Esophagus muscularis mucosa (tissue), 4 donors: Measurements from ENCODE around the gene C3orf38.

ENCODE experiments used
- EP300 ChIP-seq: sonication (generic); formaldehyde crosslinking; IDR thresholded peaks from one replicate; pipeline ENCODE4 v1.6.1; 2017; ENCODE audit warnings: antibody characterized with exemption
- POLR2A ChIP-seq: fragments of 450-650 bp; IDR thresholded peaks from one replicate; pipeline ENCODE4 v1.6.1; 2017; ENCODE audit warnings: antibody characterized with exemption, moderate library complexity, mild to moderate bottlenecking, low read depth
- TF ChIP-seq, protein P1 (sequence below), 3 experiments: fragments of 200-600 bp in 2 of 3; fragments of 450-650 bp in 1 of 3; sonication (generic) in 2 of 3; IDR thresholded peaks; one replicate each; pipeline ENCODE4 v1.5.1; 2017 to 2019; ENCODE audit warnings: antibody characterized with exemption in 3 of 3, mild to moderate bottlenecking in 2 of 3, moderate library complexity in 1 of 3

DNA sequence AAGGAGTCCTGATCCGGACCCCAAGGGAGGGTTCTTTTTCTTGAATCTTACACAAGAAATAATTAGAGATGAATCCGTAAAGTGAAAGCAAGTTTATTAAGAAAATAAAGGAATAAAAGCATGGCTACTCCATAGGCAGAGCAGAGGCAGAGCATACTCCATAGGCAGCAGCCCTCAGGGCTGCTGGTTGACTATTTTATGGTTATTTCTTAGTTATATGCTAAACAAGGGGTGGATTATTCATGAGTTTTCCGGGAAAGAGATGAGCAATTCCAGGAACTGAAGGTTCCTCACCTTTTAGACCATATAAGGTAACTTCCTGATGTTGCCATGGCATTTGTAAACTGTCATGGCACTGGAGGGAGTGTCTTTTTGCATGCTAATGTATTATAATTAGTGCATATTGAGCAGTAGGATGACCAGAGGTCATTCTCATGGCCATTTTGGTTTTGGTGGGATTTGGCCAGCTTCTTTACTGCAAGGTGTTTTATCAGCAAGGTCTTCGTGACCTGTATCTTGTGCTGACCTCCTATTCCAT, 42.2 kb downstream of the C3orf38 start:
- no peak for TF ChIP-seq POLR2A
- no peak for TF ChIP-seq EP300
- TF ChIP-seq, protein P1, sequence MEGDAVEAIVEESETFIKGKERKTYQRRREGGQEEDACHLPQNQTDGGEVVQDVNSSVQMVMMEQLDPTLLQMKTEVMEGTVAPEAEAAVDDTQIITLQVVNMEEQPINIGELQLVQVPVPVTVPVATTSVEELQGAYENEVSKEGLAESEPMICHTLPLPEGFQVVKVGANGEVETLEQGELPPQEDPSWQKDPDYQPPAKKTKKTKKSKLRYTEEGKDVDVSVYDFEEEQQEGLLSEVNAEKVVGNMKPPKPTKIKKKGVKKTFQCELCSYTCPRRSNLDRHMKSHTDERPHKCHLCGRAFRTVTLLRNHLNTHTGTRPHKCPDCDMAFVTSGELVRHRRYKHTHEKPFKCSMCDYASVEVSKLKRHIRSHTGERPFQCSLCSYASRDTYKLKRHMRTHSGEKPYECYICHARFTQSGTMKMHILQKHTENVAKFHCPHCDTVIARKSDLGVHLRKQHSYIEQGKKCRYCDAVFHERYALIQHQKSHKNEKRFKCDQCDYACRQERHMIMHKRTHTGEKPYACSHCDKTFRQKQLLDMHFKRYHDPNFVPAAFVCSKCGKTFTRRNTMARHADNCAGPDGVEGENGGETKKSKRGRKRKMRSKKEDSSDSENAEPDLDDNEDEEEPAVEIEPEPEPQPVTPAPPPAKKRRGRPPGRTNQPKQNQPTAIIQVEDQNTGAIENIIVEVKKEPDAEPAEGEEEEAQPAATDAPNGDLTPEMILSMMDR (IDR thresholded peaks at IDR 0.05) = no peak
